ENCODE results near the gene ARF1. TPM values are rescaled to one million over a fixed set of nuclear protein-coding genes. Genes with fewer than 3 reads are reported as not detected.

The ARF1 gene
- total RNA-seq, 1 experiment from 2014 or later: 595 TPM

- H3K9me3 ChIP-seq (ENCODE audit: insufficient read depth, low read depth): peaks cover under 1% of the 10 kb centered on the region; the same call in 1 of the 2 replicates
- no peak overlapping the region for H3K4me3 ChIP-seq
- intact Hi-C loops (cut with micrococcal nuclease; ENCODE audit: unreplicated experiment): no loop called here
- H3K79me2 ChIP-seq (ENCODE audit: low read depth): peaks cover 100% of the 10 kb centered on the region
- H3K27me3 ChIP-seq (ENCODE audit: insufficient read depth, low read depth): no peaks in the 10 kb centered on the region
- no TSS peak for BruUV-seq (replicated peaks)
- H3K27ac ChIP-seq: no peak overlapping the region
- POLR2A ChIA-PET (ENCODE audit: unreplicated experiment): no interaction called here
- no peak for DNase-seq
- CTCF ChIA-PET: interaction anchor here (0.6 kb wide), 2 partner anchors 28 to 530 kb away, joined by 3 to 4 read pairs; no protein-coding TSS in a partner anchor
- peak overlapping the region; percentile 100; the same call in 1 of the 2 replicates for H3K4me2 ChIP-seq
- H3K4me1 ChIP-seq (replicated peaks; ENCODE audit: insufficient read depth): peaks cover 72% of the 10 kb centered on the region
- peaks cover 56% of the 10 kb centered on the region for H3K36me3 ChIP-seq (ENCODE audit: low read depth)
- H4K20me1 ChIP-seq (ENCODE audit: insufficient read depth): peaks cover 100% of the 10 kb centered on the region
- peaks cover 62% of the 10 kb centered on the region; the same call in 1 of the 2 replicates for H3F3A ChIP-seq (ENCODE audit: insufficient read depth, low read depth)
- H2AFZ ChIP-seq: no peak overlapping the region
- no peaks in the 10 kb centered on the region for H3K9me2 ChIP-seq (ENCODE audit: insufficient read depth)
- TF ChIP-seq EZH2 (IDR thresholded peaks at IDR 0.05; ENCODE audit: low read depth): no peak
- TF ChIP-seq, protein P1, sequence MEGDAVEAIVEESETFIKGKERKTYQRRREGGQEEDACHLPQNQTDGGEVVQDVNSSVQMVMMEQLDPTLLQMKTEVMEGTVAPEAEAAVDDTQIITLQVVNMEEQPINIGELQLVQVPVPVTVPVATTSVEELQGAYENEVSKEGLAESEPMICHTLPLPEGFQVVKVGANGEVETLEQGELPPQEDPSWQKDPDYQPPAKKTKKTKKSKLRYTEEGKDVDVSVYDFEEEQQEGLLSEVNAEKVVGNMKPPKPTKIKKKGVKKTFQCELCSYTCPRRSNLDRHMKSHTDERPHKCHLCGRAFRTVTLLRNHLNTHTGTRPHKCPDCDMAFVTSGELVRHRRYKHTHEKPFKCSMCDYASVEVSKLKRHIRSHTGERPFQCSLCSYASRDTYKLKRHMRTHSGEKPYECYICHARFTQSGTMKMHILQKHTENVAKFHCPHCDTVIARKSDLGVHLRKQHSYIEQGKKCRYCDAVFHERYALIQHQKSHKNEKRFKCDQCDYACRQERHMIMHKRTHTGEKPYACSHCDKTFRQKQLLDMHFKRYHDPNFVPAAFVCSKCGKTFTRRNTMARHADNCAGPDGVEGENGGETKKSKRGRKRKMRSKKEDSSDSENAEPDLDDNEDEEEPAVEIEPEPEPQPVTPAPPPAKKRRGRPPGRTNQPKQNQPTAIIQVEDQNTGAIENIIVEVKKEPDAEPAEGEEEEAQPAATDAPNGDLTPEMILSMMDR (conservative IDR thresholded peaks at IDR 0.05): no peak
Measured at GRCh38 chr1:228088586-228089498, 6.3 kb downstream of the ARF1 start.

- H3K27ac ChIP-seq: no peak overlapping the region
- no TSS peak for BruUV-seq (replicated peaks)
- H3K79me2 ChIP-seq (ENCODE audit: low read depth): peaks cover 100% of the 10 kb centered on the region
- H3F3A ChIP-seq (ENCODE audit: insufficient read depth, low read depth): peaks cover 54% of the 10 kb centered on the region; the same call in 1 of the 2 replicates
- H2AFZ ChIP-seq: no peak overlapping the region
- CTCF ChIA-PET: interaction anchor here (1.0 kb wide), 1 partner anchor 90 kb away, joined by 3 read pairs; no protein-coding TSS in a partner anchor
- H3K9me2 ChIP-seq (ENCODE audit: insufficient read depth): no peaks in the 10 kb centered on the region
- peaks cover 57% of the 10 kb centered on the region for H3K36me3 ChIP-seq (ENCODE audit: low read depth)
- peaks cover 64% of the 10 kb centered on the region for H3K4me1 ChIP-seq (replicated peaks; ENCODE audit: insufficient read depth)
- POLR2A ChIA-PET (ENCODE audit: unreplicated experiment): no interaction called here
- no peaks in the 10 kb centered on the region for H3K27me3 ChIP-seq (ENCODE audit: insufficient read depth, low read depth)
- H3K4me2 ChIP-seq: no peak overlapping the region
- intact Hi-C loops (cut with micrococcal nuclease; ENCODE audit: unreplicated experiment): no loop called here
- no peak for DNase-seq
- H4K20me1 ChIP-seq (ENCODE audit: insufficient read depth): peaks cover 100% of the 10 kb centered on the region
- no peak overlapping the region for H3K4me3 ChIP-seq
- H3K9me3 ChIP-seq (ENCODE audit: insufficient read depth, low read depth): peaks cover 2% of the 10 kb centered on the region; the same call in 1 of the 2 replicates
- TF ChIP-seq, protein P1 (conservative IDR thresholded peaks at IDR 0.05): no peak
- TF ChIP-seq EZH2 (IDR thresholded peaks at IDR 0.05; ENCODE audit: low read depth): no peak
Measured at GRCh38 chr1:228089519-228090380, 7.2 kb downstream of the ARF1 start.

- H3K9me2 ChIP-seq (ENCODE audit: insufficient read depth): no peaks in the 10 kb centered on the region
- DNase-seq: no peak
- intact Hi-C loops (cut with micrococcal nuclease; ENCODE audit: unreplicated experiment): no loop called here
- no peak overlapping the region for H3K4me2 ChIP-seq
- H3K36me3 ChIP-seq (ENCODE audit: low read depth): peaks cover 61% of the 10 kb centered on the region
- H3K4me3 ChIP-seq: no peak overlapping the region
- peaks cover 2% of the 10 kb centered on the region; the same call in 1 of the 2 replicates for H3K9me3 ChIP-seq (ENCODE audit: insufficient read depth, low read depth)
- no TSS peak for BruUV-seq (replicated peaks)
- H4K20me1 ChIP-seq (ENCODE audit: insufficient read depth): peaks cover 100% of the 10 kb centered on the region
- H3K27ac ChIP-seq: no peak overlapping the region
- peaks cover 55% of the 10 kb centered on the region for H3K4me1 ChIP-seq (replicated peaks; ENCODE audit: insufficient read depth)
- CTCF ChIA-PET: interaction anchor here (1.0 kb wide), 1 partner anchor 91 kb away, joined by 3 read pairs; no protein-coding TSS in a partner anchor
- POLR2A ChIA-PET (ENCODE audit: unreplicated experiment): no interaction called here
- H2AFZ ChIP-seq: no peak overlapping the region
- peaks cover 54% of the 10 kb centered on the region; the same call in 1 of the 2 replicates for H3F3A ChIP-seq (ENCODE audit: insufficient read depth, low read depth)
- H3K79me2 ChIP-seq (ENCODE audit: low read depth): peaks cover 100% of the 10 kb centered on the region
- TF ChIP-seq, protein P1 (conservative IDR thresholded peaks at IDR 0.05): no peak
- no peak for TF ChIP-seq EZH2 (IDR thresholded peaks at IDR 0.05; ENCODE audit: low read depth)
- H3K27me3 ChIP-seq (ENCODE audit: insufficient read depth, low read depth): no peaks in the 10 kb centered on the region
Measured at GRCh38 chr1:228090613-228091081, 8.1 kb downstream of the ARF1 start.

Measured in PC-9 (cell line).